ENCODE data around the gene PIGP. TPM values are rescaled to one million over a fixed set of nuclear protein-coding genes. Genes with fewer than 3 reads are reported as not detected.
"Not testable (repeated sequence)": the region's sequence is repeated elsewhere in the genome, so short reads cannot be mapped to it uniquely, and the experiment has no call there.

Gene PIGP
- total RNA-seq, 2 donors from 2014 or later = 18.0 to 54.5 TPM

DNA sequence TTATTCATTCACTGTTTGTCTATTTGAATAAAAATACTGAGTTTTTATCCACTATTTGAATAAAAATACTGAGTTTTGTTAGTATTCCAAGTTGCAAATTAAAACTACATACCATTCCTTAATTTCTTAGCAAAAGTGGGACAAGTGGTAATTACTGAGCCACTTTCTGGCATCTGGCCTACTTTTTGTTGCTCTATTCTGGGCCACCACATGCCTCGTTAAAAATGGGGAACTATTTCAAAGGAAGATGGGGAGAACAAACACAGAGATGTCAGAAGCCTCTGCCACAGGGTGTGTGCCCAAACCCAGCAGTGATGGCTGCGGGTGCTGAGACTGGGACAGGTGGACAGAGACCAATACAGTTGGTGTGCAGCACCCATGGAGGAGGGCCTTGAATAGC is 14.6 kb downstream of the PIGP start:
- TF ChIP-seq POLR2A (IDR thresholded peaks at IDR 0.05) (no peak), CTCF (IDR thresholded peaks at IDR 0.05) (no peak), POLR2AphosphoS5 (IDR thresholded peaks at IDR 0.05) (no peak)
- intact Hi-C loops (cut with DNase I) = no loop called here
- 33% methylated on average over 2 of the region's 2 CpGs for WGBS
- no peaks in the 10 kb centered on the region for H3K27me3 ChIP-seq (replicated peaks; ENCODE audit: insufficient read depth)
- H3K9me3 ChIP-seq = no peaks in the 10 kb centered on the region
- H3K36me3 ChIP-seq = no peaks in the 10 kb centered on the region
- H3K27ac ChIP-seq = no peak overlapping the region
- DNase-seq (ENCODE audit: low spot score) = no peak
- H3K4me3 ChIP-seq = no peak overlapping the region
- no peaks in the 10 kb centered on the region for H3K4me1 ChIP-seq (replicated peaks)

DNA sequence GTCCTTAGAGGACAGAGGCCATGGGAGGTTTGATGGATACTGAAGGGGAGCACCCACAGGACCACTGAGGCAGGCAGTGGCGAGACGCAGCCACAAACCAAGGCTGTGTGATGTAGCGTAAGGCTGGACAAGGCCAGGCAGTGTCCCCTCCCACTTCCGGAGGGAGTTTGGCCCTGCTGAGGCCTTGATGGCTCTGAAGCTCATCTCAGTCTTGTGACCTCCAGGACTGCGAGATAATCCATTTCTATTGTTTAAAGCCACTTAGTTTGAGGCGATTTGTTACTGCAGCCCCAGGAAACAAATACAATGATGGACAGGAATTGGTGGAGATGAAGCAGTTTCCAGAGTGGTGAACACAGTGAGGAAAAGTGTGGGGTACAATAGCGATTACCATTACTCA is 15.3 kb downstream of the PIGP start:
- WGBS = 97% methylated on average over 7 of the region's 7 CpGs
- no peaks in the 10 kb centered on the region for H3K36me3 ChIP-seq

GRCh38 chr21:37055271-37055855 is 17.5 kb downstream of the PIGP start:
- TF ChIP-seq CTCF (IDR thresholded peaks at IDR 0.05) (no peak), POLR2AphosphoS5 (IDR thresholded peaks at IDR 0.05) (no peak), POLR2A (IDR thresholded peaks at IDR 0.05) (no peak)
- H3K27ac ChIP-seq = no peak overlapping the region
- no peak overlapping the region for H3K4me3 ChIP-seq
- DNase-seq (ENCODE audit: low spot score) = no peak
- WGBS = 73% methylated on average over 2 of the region's 2 CpGs
- H3K36me3 ChIP-seq = no peaks in the 10 kb centered on the region
- intact Hi-C loops (cut with DNase I) = no loop called here
- no peaks in the 10 kb centered on the region for H3K9me3 ChIP-seq
- no peaks in the 10 kb centered on the region for H3K4me1 ChIP-seq (replicated peaks)
- H3K27me3 ChIP-seq (replicated peaks; ENCODE audit: insufficient read depth) = no peaks in the 10 kb centered on the region

More for the DNA sequence above, 15.3 kb downstream of the PIGP start:
- H3K4me3 ChIP-seq = no peak overlapping the region
- H3K4me1 ChIP-seq (replicated peaks) = no peaks in the 10 kb centered on the region
- intact Hi-C loops (cut with DNase I) = no loop called here
- H3K27me3 ChIP-seq (replicated peaks; ENCODE audit: insufficient read depth) = no peaks in the 10 kb centered on the region
- H3K9me3 ChIP-seq = no peaks in the 10 kb centered on the region
- no peak overlapping the region for H3K27ac ChIP-seq
- TF ChIP-seq POLR2A (IDR thresholded peaks at IDR 0.05) = no peak
- TF ChIP-seq CTCF (IDR thresholded peaks at IDR 0.05) = no peak
- TF ChIP-seq POLR2AphosphoS5 (IDR thresholded peaks at IDR 0.05) = no peak
- no peak for DNase-seq (ENCODE audit: low spot score)

DNA sequence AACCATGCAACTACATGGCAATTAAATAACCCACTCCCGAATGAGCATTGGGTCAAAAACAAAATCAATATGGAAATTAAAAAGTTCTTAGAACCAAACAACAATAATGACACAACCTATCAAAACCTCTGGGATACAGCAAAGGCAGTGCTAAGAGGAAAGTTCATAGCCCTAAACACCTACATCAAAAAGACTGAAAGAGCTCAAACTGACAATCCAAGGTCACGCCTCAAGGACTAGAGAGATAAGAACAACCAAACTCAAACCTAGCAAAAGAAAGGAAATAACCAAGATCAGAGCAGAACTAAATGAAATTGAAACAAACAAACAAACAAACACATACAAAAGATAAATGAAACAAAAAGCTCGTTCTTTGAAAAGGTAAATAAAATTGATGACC is 23.1 kb downstream of the PIGP start:
- DNase-seq (ENCODE audit: low spot score); intact Hi-C loops (cut with DNase I): not testable (repeated sequence)
- WGBS = 88% methylated on average over 3 of the region's 3 CpGs

GRCh38 chr21:37047079-37047478 is 25.8 kb downstream of the PIGP start:
- 79% methylated on average over 4 of the region's 4 CpGs for WGBS
- H3K27me3 ChIP-seq (replicated peaks; ENCODE audit: insufficient read depth) = no peaks in the 10 kb centered on the region
- intact Hi-C loops (cut with DNase I) = no loop called here

More for the DNA sequence above, 23.1 kb downstream of the PIGP start:
- H3K27ac ChIP-seq; H3K27me3 ChIP-seq (replicated peaks; ENCODE audit: insufficient read depth); H3K4me3 ChIP-seq; H3K4me1 ChIP-seq (replicated peaks); H3K9me3 ChIP-seq; H3K36me3 ChIP-seq: not testable (repeated sequence)

More at GRCh38 chr21:37047079-37047478, 25.8 kb downstream of the PIGP start:
- Histone ChIP-seq H3K4me3 (no peak overlapping the region), H3K27ac (no peak overlapping the region), H3K4me1 (replicated peaks) (no peaks in the 10 kb centered on the region), H3K36me3 (no peaks in the 10 kb centered on the region), H3K9me3 (no peaks in the 10 kb centered on the region)
- TF ChIP-seq POLR2A (IDR thresholded peaks at IDR 0.05) (no peak), POLR2AphosphoS5 (IDR thresholded peaks at IDR 0.05) (no peak), CTCF (IDR thresholded peaks at IDR 0.05) (no peak)
- DNase-seq (ENCODE audit: low spot score) = no peak

Data from prostate gland (tissue), 2 donors.